Trophoblast cell (in vitro differentiated cells and primary cell): Measurements from ENCODE around the gene IMMP2L.

Source experiments
- DNase-seq, 2 donors: peaks; one replicate each; pipeline ENCODE4 v3.0.0-alpha.2; 2016
- H2AFZ ChIP-seq: 2 replicates; pipeline ENCODE4 v1.6.1; 2013; ENCODE audit warnings: low read length, moderate library complexity, mild to moderate bottlenecking; ENCODE audit not compliant: insufficient read depth, poor library complexity
- H2AK5ac ChIP-seq: 2 replicates; pipeline ENCODE4 v1.6.1; 2013; ENCODE audit warnings: mild to moderate bottlenecking, low read length
- H2BK120ac ChIP-seq: 2 replicates; pipeline ENCODE4 v1.6.1; 2013; ENCODE audit warnings: low read length, mild to moderate bottlenecking, moderate library complexity; ENCODE audit not compliant: insufficient read depth, poor library complexity
- H2BK12ac ChIP-seq: 2 replicates; pipeline ENCODE4 v1.6.1; 2013; ENCODE audit warnings: mild to moderate bottlenecking, low read length, moderate library complexity
- H2BK5ac ChIP-seq: 2 replicates; pipeline ENCODE4 v1.6.1; 2013; ENCODE audit warnings: low read length, low read depth, moderate library complexity, mild to moderate bottlenecking; ENCODE audit not compliant: poor library complexity
- H3K14ac ChIP-seq: 2 replicates; pipeline ENCODE4 v1.6.1; 2013; ENCODE audit warnings: mild to moderate bottlenecking, low read length
- H3K18ac ChIP-seq: 2 replicates; pipeline ENCODE4 v1.6.1; 2013; ENCODE audit warnings: mild to moderate bottlenecking, low read length
- H3K23ac ChIP-seq: 2 replicates; pipeline ENCODE4 v1.6.1; 2013; ENCODE audit warnings: low read length
- H3K27ac ChIP-seq: 2 replicates; pipeline ENCODE4 v1.5.1; 2013; ENCODE audit warnings: low read depth, mild to moderate bottlenecking, inconsistent platforms, low read length, moderate library complexity
- H3K27me3 ChIP-seq: 2 replicates; pipeline ENCODE4 v1.6.1; 2013; ENCODE audit warnings: inconsistent platforms, mild to moderate bottlenecking, low read length, moderate library complexity; ENCODE audit not compliant: insufficient read depth
- H3K36me3 ChIP-seq, 2 experiments: 1 replicate in 1 of 2; 2 replicates in 1 of 2; pipeline ENCODE4 v1.6.1; 2013; ENCODE audit warnings: low read length in 2 of 2, mild to moderate bottlenecking in 2 of 2, moderate library complexity in 1 of 2; ENCODE audit not compliant: insufficient read depth in 2 of 2, control insufficient read depth in 1 of 2
- H3K4ac ChIP-seq: 2 replicates; pipeline ENCODE4 v1.6.1; 2013; ENCODE audit warnings: low read depth, mild to moderate bottlenecking, low read length, moderate library complexity
- H3K4me1 ChIP-seq, 2 experiments: 1 replicate in 1 of 2; 2 replicates in 1 of 2; pipeline ENCODE4 v1.6.1; 2013; ENCODE audit warnings: low read length in 2 of 2, mild to moderate bottlenecking in 2 of 2, moderate library complexity in 1 of 2; ENCODE audit not compliant: insufficient read depth in 2 of 2, control insufficient read depth in 1 of 2
- H3K4me2 ChIP-seq: 2 replicates; pipeline ENCODE4 v1.6.1; 2013; ENCODE audit warnings: inconsistent platforms, mild to moderate bottlenecking, low read length, moderate library complexity
- H3K4me3 ChIP-seq: 2 replicates; pipeline ENCODE4 v1.5.1; 2013; ENCODE audit warnings: mild to moderate bottlenecking, low read depth, low read length, inconsistent platforms
- H3K79me1 ChIP-seq: one replicate; pipeline ENCODE4 v1.6.1; 2013; ENCODE audit warnings: low read length
- H3K79me2 ChIP-seq: 2 replicates; pipeline ENCODE4 v1.6.1; 2013; ENCODE audit warnings: low read length, mild to moderate bottlenecking; ENCODE audit not compliant: control insufficient read depth, insufficient read depth, poor library complexity
- H3K9ac ChIP-seq: 2 replicates; pipeline ENCODE4 v1.6.1; 2013; ENCODE audit warnings: mild to moderate bottlenecking, low read length
- H3K9me3 ChIP-seq: 2 replicates; pipeline ENCODE4 v1.6.1; 2013; ENCODE audit warnings: low read depth, mild to moderate bottlenecking, control low read depth, inconsistent platforms, low read length; ENCODE audit not compliant: insufficient read depth
- H4K12ac ChIP-seq: 2 replicates; pipeline ENCODE4 v1.6.1; 2013; ENCODE audit warnings: low read depth, mild to moderate bottlenecking, low read length, moderate library complexity
- H4K8ac ChIP-seq: 2 replicates; pipeline ENCODE4 v1.6.1; 2013; ENCODE audit warnings: low read depth, mild to moderate bottlenecking, low read length, moderate library complexity
- H4K91ac ChIP-seq: one replicate; pipeline ENCODE4 v1.6.1; 2013; ENCODE audit warnings: low read depth, mild to moderate bottlenecking, low read length, moderate library complexity
- WGBS: extraction: QIAGEN DNeasy Blood & Tissue Kit; methylation state at CpG from one replicate; pipeline ENCODE4 v1.1.7; 2013; ENCODE audit warnings: missing lambda C conversion rate; ENCODE audit not compliant: insufficient read length, insufficient coverage; ENCODE audit errors: extremely low coverage; 5-methylcytosine and 5-hydroxymethylcytosine counted together

The IMMP2L gene

GRCh38 chr7:110693344-110693743, 868.9 kb downstream of the IMMP2L start:
- Histone ChIP-seq H4K8ac (no peak overlapping the region), H3K18ac (no peak overlapping the region)

GRCh38 chr7:110688908-110689307, 873.4 kb downstream of the IMMP2L start:
- H3K79me1 ChIP-seq = no peaks in the 10 kb centered on the region
- no peaks in the 10 kb centered on the region for H3K27me3 ChIP-seq
- H3K18ac ChIP-seq = no peak overlapping the region
- H3K4me1 ChIP-seq = no peaks in the 10 kb centered on the region
- H4K12ac ChIP-seq = no peak overlapping the region
- H3K4me2 ChIP-seq = no peak overlapping the region
- H2BK120ac ChIP-seq = no peak overlapping the region
- no peak overlapping the region for H2BK12ac ChIP-seq
- no peak overlapping the region for H4K91ac ChIP-seq
- no peaks in the 10 kb centered on the region for H3K36me3 ChIP-seq
- no peaks in the 10 kb centered on the region for H3K79me2 ChIP-seq
- no peak overlapping the region for H4K8ac ChIP-seq
- H3K14ac ChIP-seq = no peak overlapping the region
- no peak overlapping the region for H2AK5ac ChIP-seq
- H3K4me3 ChIP-seq = no peak overlapping the region
- no CpG with 5 or more reads among the region's 2 CpGs for WGBS
- DNase-seq = no peak
- H3K9me3 ChIP-seq = no peaks in the 10 kb centered on the region
- no peak overlapping the region for H3K23ac ChIP-seq
- no peak overlapping the region for H2AFZ ChIP-seq
- no peak overlapping the region for H3K27ac ChIP-seq
- H3K9ac ChIP-seq = no peak overlapping the region
- no peak overlapping the region for H2BK5ac ChIP-seq
- H3K4ac ChIP-seq = no peak overlapping the region

More at GRCh38 chr7:110693344-110693743, 868.9 kb downstream of the IMMP2L start:
- Histone ChIP-seq H4K12ac (no peak overlapping the region), H3K4me3 (no peak overlapping the region), H3K36me3 (no peaks in the 10 kb centered on the region), H3K27ac (no peak overlapping the region), H2AFZ (no peak overlapping the region), H3K9ac (no peak overlapping the region), H3K23ac (no peak overlapping the region), H3K79me2 (no peaks in the 10 kb centered on the region), H3K4ac (no peak overlapping the region), H2BK120ac (no peak overlapping the region), H3K14ac (no peak overlapping the region), H3K4me2 (no peak overlapping the region), H2BK12ac (no peak overlapping the region), H3K9me3 (no peaks in the 10 kb centered on the region), H2BK5ac (no peak overlapping the region), H3K27me3 (no peaks in the 10 kb centered on the region), H3K4me1 (no peaks in the 10 kb centered on the region), H4K91ac (no peak overlapping the region), H2AK5ac (no peak overlapping the region), H3K79me1 (no peaks in the 10 kb centered on the region)
- no peak for DNase-seq

GRCh38 chr7:110685899-110686298, 876.4 kb downstream of the IMMP2L start:
- H3K79me2 ChIP-seq = no peaks in the 10 kb centered on the region
- no peak overlapping the region for H3K27ac ChIP-seq
- H3K9me3 ChIP-seq = no peaks in the 10 kb centered on the region
- no peaks in the 10 kb centered on the region for H3K36me3 ChIP-seq
- H2BK5ac ChIP-seq = no peak overlapping the region
- no peak overlapping the region for H3K4me2 ChIP-seq
- no peak overlapping the region for H2AFZ ChIP-seq
- no peak overlapping the region for H3K9ac ChIP-seq
- no peak overlapping the region for H4K8ac ChIP-seq
- no peaks in the 10 kb centered on the region for H3K79me1 ChIP-seq
- no peaks in the 10 kb centered on the region for H3K4me1 ChIP-seq
- no peak overlapping the region for H4K91ac ChIP-seq
- DNase-seq = peak; percentile 3 to 71
- no peak overlapping the region for H3K18ac ChIP-seq
- H2BK12ac ChIP-seq = no peak overlapping the region
- no peak overlapping the region for H3K23ac ChIP-seq
- no peak overlapping the region for H2BK120ac ChIP-seq
- H3K27me3 ChIP-seq = no peaks in the 10 kb centered on the region
- H3K4me3 ChIP-seq = no peak overlapping the region
- no peak overlapping the region for H3K4ac ChIP-seq
- H2AK5ac ChIP-seq = no peak overlapping the region
- no peak overlapping the region for H4K12ac ChIP-seq
- H3K14ac ChIP-seq = no peak overlapping the region

DNA sequence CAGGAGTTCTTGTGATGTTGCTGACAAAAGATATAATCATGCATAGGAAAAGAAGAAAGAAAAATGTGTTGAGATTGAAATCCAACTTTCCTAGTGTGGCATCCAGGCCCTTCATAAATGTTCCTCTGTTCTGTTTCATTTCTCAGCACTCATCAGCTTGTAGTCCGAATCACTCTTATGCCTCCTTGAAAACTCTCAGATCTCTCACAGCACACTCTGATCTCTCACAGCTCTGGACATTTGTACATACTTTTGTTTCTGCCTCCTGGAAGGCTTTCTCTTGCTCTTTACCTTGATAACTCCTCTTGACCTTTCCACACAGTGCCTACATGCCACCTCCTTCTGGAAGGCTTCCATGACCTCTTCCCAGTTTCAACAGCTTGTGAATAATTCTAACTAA, 880.4 kb downstream of the IMMP2L start:
- no peak overlapping the region for H3K4me2 ChIP-seq
- H3K4me3 ChIP-seq = no peak overlapping the region
- H4K8ac ChIP-seq = no peak overlapping the region
- no peak overlapping the region for H4K91ac ChIP-seq
- no peaks in the 10 kb centered on the region for H3K36me3 ChIP-seq
- H3K4ac ChIP-seq = no peak overlapping the region
- H3K27me3 ChIP-seq = no peaks in the 10 kb centered on the region
- DNase-seq = no peak
- WGBS = no CpG with 5 or more reads among the region's 1 CpG
- H2AK5ac ChIP-seq = no peak overlapping the region
- no peak overlapping the region for H4K12ac ChIP-seq
- H3K9ac ChIP-seq = no peak overlapping the region
- no peak overlapping the region for H2BK5ac ChIP-seq
- no peaks in the 10 kb centered on the region for H3K79me2 ChIP-seq
- no peaks in the 10 kb centered on the region for H3K9me3 ChIP-seq
- no peak overlapping the region for H2AFZ ChIP-seq
- no peak overlapping the region for H2BK120ac ChIP-seq
- no peak overlapping the region for H3K18ac ChIP-seq
- H3K14ac ChIP-seq = no peak overlapping the region
- no peaks in the 10 kb centered on the region for H3K4me1 ChIP-seq
- H3K23ac ChIP-seq = no peak overlapping the region
- H2BK12ac ChIP-seq = no peak overlapping the region
- H3K27ac ChIP-seq = no peak overlapping the region
- no peaks in the 10 kb centered on the region for H3K79me1 ChIP-seq

DNA sequence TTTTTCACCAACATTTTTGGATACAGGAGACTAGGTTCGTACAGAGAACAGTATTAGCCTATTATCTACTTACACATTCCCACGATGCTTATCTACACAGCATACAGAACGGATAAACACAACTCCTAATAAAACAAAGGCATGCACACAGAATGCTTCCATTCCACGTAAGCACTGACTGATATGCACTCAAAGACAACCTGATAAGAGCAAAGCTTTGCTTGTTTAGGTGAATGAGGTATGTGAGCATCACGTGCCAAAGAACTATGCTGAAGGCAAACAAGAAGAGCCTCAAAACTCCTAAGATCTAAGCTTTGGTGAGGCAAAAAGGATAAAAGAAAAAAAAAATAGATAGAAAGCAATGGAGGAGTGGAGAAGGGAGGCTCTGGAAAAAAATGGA, 884.9 kb downstream of the IMMP2L start:
- no peaks in the 10 kb centered on the region for H3K27me3 ChIP-seq
- H3K4me1 ChIP-seq = no peaks in the 10 kb centered on the region
- H2BK5ac ChIP-seq = no peak overlapping the region
- H3K4me2 ChIP-seq = no peak overlapping the region
- peaks cover 0 to 2% of the 10 kb centered on the region in 2 experiments for H3K36me3 ChIP-seq
- peaks cover 7% of the 10 kb centered on the region for H3K9me3 ChIP-seq
- H3K79me1 ChIP-seq = no peaks in the 10 kb centered on the region
- no peak overlapping the region for H3K4ac ChIP-seq
- H3K18ac ChIP-seq = no peak overlapping the region
- H2BK12ac ChIP-seq = no peak overlapping the region
- H4K12ac ChIP-seq = no peak overlapping the region
- H4K91ac ChIP-seq = no peak overlapping the region
- no peak overlapping the region for H3K23ac ChIP-seq
- H3K9ac ChIP-seq = no peak overlapping the region
- DNase-seq = peak; percentile 24 to 90
- H4K8ac ChIP-seq = no peak overlapping the region
- no peak overlapping the region for H3K27ac ChIP-seq
- no peaks in the 10 kb centered on the region for H3K79me2 ChIP-seq
- no CpG with 5 or more reads among the region's 5 CpGs for WGBS
- H2BK120ac ChIP-seq = no peak overlapping the region
- no peak overlapping the region for H2AFZ ChIP-seq
- no peak overlapping the region for H3K4me3 ChIP-seq
- no peak overlapping the region for H3K14ac ChIP-seq
- no peak overlapping the region for H2AK5ac ChIP-seq
